Neural cell (in vitro differentiated cells): Measurements from ENCODE around the gene NDUFV2.

ENCODE experiments used
- CTCF ChIP-seq: fragments of 450-650 bp; IDR thresholded peaks from 2 replicates; pipeline ENCODE4 v1.5.1; 2014; ENCODE audit warnings: antibody characterized with exemption, mild to moderate bottlenecking, moderate library complexity; ENCODE audit not compliant: poor library complexity, severe bottlenecking
- EP300 ChIP-seq: fragments of 450-650 bp; conservative IDR thresholded peaks from 2 replicates; pipeline ENCODE4 v1.6.1; 2014; ENCODE audit warnings: antibody characterized with exemption, mild to moderate bottlenecking, moderate library complexity; ENCODE audit not compliant: poor library complexity, severe bottlenecking
- POLR2AphosphoS5 ChIP-seq: IDR thresholded peaks from 2 replicates; pipeline ENCODE4 v1.6.1; 2012
- RAD21 ChIP-seq: fragments of 450-650 bp; conservative IDR thresholded peaks from 2 replicates; pipeline ENCODE4 v1.6.1; 2014; ENCODE audit warnings: antibody characterized with exemption, mild to moderate bottlenecking, moderate library complexity
- TAF1 ChIP-seq: IDR thresholded peaks from 2 replicates; pipeline ENCODE4 v1.6.1; 2012; ENCODE audit warnings: low read depth

DNA sequence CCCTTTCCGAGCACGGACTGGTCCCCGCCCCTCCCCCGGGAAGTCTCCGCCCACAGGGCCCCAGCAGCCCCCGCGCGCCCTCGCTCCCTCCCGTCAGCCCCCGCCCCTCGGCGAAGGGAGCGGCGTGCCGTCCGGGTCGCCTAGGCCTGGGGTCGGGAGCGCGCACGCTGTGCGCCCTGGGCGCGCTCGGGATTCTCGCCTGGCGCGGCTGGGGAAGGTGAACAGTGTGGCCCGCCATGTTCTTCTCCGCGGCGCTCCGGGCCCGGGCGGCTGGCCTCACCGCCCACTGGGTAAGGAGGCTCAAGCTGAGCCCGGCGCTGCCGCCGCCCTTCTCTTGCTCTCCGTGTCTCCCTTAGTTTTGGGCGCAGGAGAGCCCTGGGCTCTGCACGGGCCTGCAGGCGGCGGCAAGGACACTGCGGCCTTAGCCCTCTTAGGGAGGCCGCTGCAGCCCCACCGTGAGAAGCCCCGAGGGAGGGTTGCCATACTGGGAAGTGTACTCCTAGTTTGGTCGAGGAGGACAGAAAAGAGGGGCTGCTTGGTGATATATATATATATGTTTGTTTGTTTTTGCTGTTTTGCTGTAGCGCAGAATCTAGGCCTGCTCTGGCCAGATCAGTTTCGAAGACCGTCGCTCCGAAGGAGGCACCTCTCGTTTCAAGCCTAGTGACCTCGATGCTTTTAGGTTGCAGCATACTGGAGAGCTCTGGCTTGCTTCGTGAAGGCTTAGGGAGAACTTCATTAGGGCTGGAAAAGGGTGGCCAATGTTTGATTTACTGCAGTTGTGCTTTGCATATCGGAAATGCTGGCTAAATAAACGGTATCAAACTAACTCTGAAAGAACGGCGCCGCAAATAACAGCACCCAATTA lies at the start of gene NDUFV2:
- TF ChIP-seq CTCF (no peak), RAD21 (no peak), TAF1 (peak; percentile 78), EP300 (peak; percentile 56), POLR2AphosphoS5 (peak; percentile 97)
